ENCODE data around the gene WDR11.

The WDR11 gene

GRCh38 chr10:120944586-120945125, 93.5 kb downstream of the WDR11 start:
- DNase-seq (ENCODE audit: low spot score), result no peak

GRCh38 chr10:120945182-120945581, 94.0 kb downstream of the WDR11 start:
- DNase-seq (ENCODE audit: low spot score), result no peak

- DNase-seq (ENCODE audit: low spot score), result peak; percentile 98
Measured at GRCh38 chr10:120945801-120946302, 94.7 kb downstream of the WDR11 start.

- DNase-seq (ENCODE audit: low spot score), result no peak
Measured at GRCh38 chr10:120946497-120946896, 95.3 kb downstream of the WDR11 start.

GRCh38 chr10:120948889-120949608, 97.9 kb downstream of the WDR11 start:
- peak; percentile 74 for DNase-seq (ENCODE audit: low spot score)

GRCh38 chr10:120949609-120950031, 98.5 kb downstream of the WDR11 start:
- no peak for DNase-seq (ENCODE audit: low spot score)

- no peak for DNase-seq (ENCODE audit: low spot score)
Measured at GRCh38 chr10:120950051-120950561, 98.9 kb downstream of the WDR11 start.

GRCh38 chr10:120951288-120951687, 100.1 kb downstream of the WDR11 start:
- no peak for DNase-seq (ENCODE audit: low spot score)

- DNase-seq (ENCODE audit: low spot score), result no peak
Measured at GRCh38 chr10:120953897-120954296, 102.7 kb downstream of the WDR11 start.

Data from globus pallidus (tissue), 1 donor.